SK-N-SH (cell line): Measurements from ENCODE around the gene RAB27B. TPM values are rescaled to one million over a fixed set of nuclear protein-coding genes. Genes with fewer than 3 reads are reported as not detected.

ENCODE experiments used
- CTCF ChIA-PET: fragments of 300-600, 350-600 bp; formaldehyde crosslinking; extraction: SDS; loops from one replicate; lab custom pipeline; 2021; lab: Yijun Ruan, JAX
- POLR2A ChIA-PET: fragments of 350-600 bp; sonication (Branson Sonifier 250); formaldehyde crosslinking; extraction: SDS; loops from one replicate; lab custom pipeline; 2020; ENCODE audit warnings: antibody characterized with exemption, inconsistent platforms; lab: Yijun Ruan, JAX
- DNase-seq: peaks from one replicate; pipeline ENCODE4 v3.0.0; 2012
- H2AFZ ChIP-seq: fragments of 200-600 bp; sonication (generic); 2 replicates; pipeline ENCODE4 v1.8.1; 2016; ENCODE audit warnings: antibody characterized with exemption, mild to moderate bottlenecking, low read depth
- H3F3A ChIP-seq: fragments of 200-600 bp; sonication (generic); replicated peaks from 2 replicates; pipeline ENCODE3; 2016; ENCODE audit warnings: antibody characterized with exemption, mild to moderate bottlenecking; ENCODE audit not compliant: insufficient read depth
- H3K27ac ChIP-seq, 2 experiments: fragments of 200-500 bp in 1 of 2; fragments of 200-600 bp in 1 of 2; sonication (Bioruptor generic) in 1 of 2; sonication (generic), shearing (Covaris generic) in 1 of 2; 2 replicates each; pipeline versions ENCODE4 v1.5.1 to v1.6.1; 2014 to 2016; ENCODE audit warnings: low read depth in 2 of 2, inconsistent platforms in 1 of 2, low read length in 1 of 2, mild to moderate bottlenecking in 1 of 2, mixed read lengths in 1 of 2
- H3K27me3 ChIP-seq: fragments of 200-600 bp; sonication (generic), shearing (Covaris generic); 2 replicates; pipeline ENCODE4 v1.6.1; 2016; ENCODE audit warnings: mixed run types; ENCODE audit not compliant: insufficient read depth
- H3K36me3 ChIP-seq, 2 experiments: fragments of 200-500 bp in 1 of 2; fragments of 200-600 bp in 1 of 2; sonication (Bioruptor generic) in 1 of 2; sonication (generic) in 1 of 2; replicated peaks in 1 of 2; 2 replicates each; pipeline versions ENCODE3 to v1.5.1; 2014 to 2016; ENCODE audit warnings: low read length in 1 of 2, mild to moderate bottlenecking in 1 of 2; ENCODE audit not compliant: insufficient read depth in 2 of 2, control insufficient read depth in 1 of 2
- H3K4me1 ChIP-seq, 2 experiments: fragments of 200-500 bp in 1 of 2; fragments of 200-600 bp in 1 of 2; sonication (Bioruptor generic) in 1 of 2; sonication (generic), shearing (Covaris generic) in 1 of 2; 2 replicates each; pipeline versions ENCODE4 v1.5.1 to v1.6.1; 2014 to 2016; ENCODE audit warnings: low read depth in 1 of 2, low read length in 1 of 2, mixed run types in 1 of 2; ENCODE audit not compliant: insufficient read depth in 2 of 2, control insufficient read depth in 1 of 2
- H3K4me2 ChIP-seq: fragments of 200-600 bp; sonication (generic), shearing (Covaris generic); 2 replicates; pipeline ENCODE4 v1.6.1; 2017; ENCODE audit warnings: mixed run types
- H3K4me3 ChIP-seq, 2 experiments: fragments of 200-500 bp in 1 of 2; fragments of 200-600 bp in 1 of 2; sonication (Bioruptor generic) in 1 of 2; sonication (generic), shearing (Covaris generic) in 1 of 2; 2 replicates each; pipeline versions ENCODE4 v1.5.1 to v1.8.1; 2014 to 2016; ENCODE audit warnings: low read depth in 2 of 2, inconsistent platforms in 1 of 2, low read length in 1 of 2, mild to moderate bottlenecking in 1 of 2, mixed read lengths in 1 of 2, moderate library complexity in 1 of 2
- H3K79me2 ChIP-seq: fragments of 200-600 bp; sonication (generic); 2 replicates; pipeline ENCODE4 v1.8.1; 2017; ENCODE audit warnings: mild to moderate bottlenecking; ENCODE audit not compliant: insufficient read depth
- H3K9ac ChIP-seq: fragments of 200-600 bp; sonication (generic); 2 replicates; pipeline ENCODE4 v1.6.1; 2017; ENCODE audit warnings: mixed run types
- H3K9me2 ChIP-seq: fragments of 200-600 bp; sonication (generic); 2 replicates; pipeline ENCODE4 v1.6.1; 2017; ENCODE audit warnings: mixed run types
- H3K9me3 ChIP-seq: fragments of 200-600 bp; sonication (generic); 2 replicates; pipeline ENCODE4 v1.6.1; 2017; ENCODE audit warnings: mixed run types, mild to moderate bottlenecking, moderate library complexity
- H4K20me1 ChIP-seq: fragments of 200-600 bp; sonication (generic); 2 replicates; pipeline ENCODE4 v1.6.1; 2017; ENCODE audit warnings: mild to moderate bottlenecking, mixed run types; ENCODE audit not compliant: insufficient read depth
- EP300 ChIP-seq, 2 experiments: IDR thresholded peaks; 2 replicates each; pipeline versions ENCODE4 v1.4.0 to v1.6.1; 2012; ENCODE audit warnings: borderline replicate concordance in 1 of 2, low read depth in 1 of 2, low read length in 1 of 2
- GABPA ChIP-seq: IDR thresholded peaks from 2 replicates; pipeline ENCODE4 v1.4.0; 2012; ENCODE audit warnings: low read depth, mild to moderate bottlenecking
- GATA2 ChIP-seq: sonication (generic); formaldehyde crosslinking; IDR thresholded peaks from 2 replicates; pipeline ENCODE4 v1.5.0; 2020; ENCODE audit warnings: mild to moderate bottlenecking, missing genetic modification reagents
- MAX ChIP-seq: IDR thresholded peaks from 2 replicates; pipeline ENCODE4 v1.4.0; 2012; ENCODE audit warnings: low read depth
- NRF1 ChIP-seq: IDR thresholded peaks from 2 replicates; pipeline ENCODE4 v1.6.1; 2012; ENCODE audit warnings: low read depth, mild to moderate bottlenecking, low read length
- PBX3 ChIP-seq: IDR thresholded peaks from 2 replicates; pipeline ENCODE4; 2012
- POLR2AphosphoS5 ChIP-seq: IDR thresholded peaks from 2 replicates; pipeline ENCODE4 v1.6.1; 2012; ENCODE audit warnings: low read depth, low read length
- RAD21 ChIP-seq: IDR thresholded peaks from 2 replicates; pipeline ENCODE4 v1.6.1; 2012; ENCODE audit warnings: mild to moderate bottlenecking, low read length
- RCOR1 ChIP-seq: fragments of 150-350 bp; IDR thresholded peaks from 2 replicates; pipeline ENCODE4 v1.6.1; 2017; ENCODE audit warnings: antibody characterized with exemption, low read length
- REST ChIP-seq: IDR thresholded peaks from 2 replicates; pipeline ENCODE4 v1.6.1; 2012; ENCODE audit warnings: mild to moderate bottlenecking, low read depth, low read length, moderate library complexity
- RXRA ChIP-seq: IDR thresholded peaks from 2 replicates; pipeline ENCODE4 v1.4.0; 2012; ENCODE audit warnings: low read depth, mild to moderate bottlenecking, borderline replicate concordance
- TAF1 ChIP-seq: IDR thresholded peaks from 2 replicates; pipeline ENCODE4 v1.6.1; 2012; ENCODE audit warnings: low read depth, mild to moderate bottlenecking, low read length, moderate library complexity, borderline replicate concordance
- TCF12 ChIP-seq: IDR thresholded peaks from 2 replicates; pipeline ENCODE4 v1.4.0; 2012
- USF1 ChIP-seq: IDR thresholded peaks from 2 replicates; pipeline ENCODE4 v1.4.0; 2012; ENCODE audit warnings: low read depth, borderline replicate concordance
- WGBS: methylation state at CpG from one replicate; pipeline ENCODE4 v1.1.6; 2017; ENCODE audit warnings: low lambda C conversion rate; 5-methylcytosine and 5-hydroxymethylcytosine counted together
- polyA plus RNA-seq, 3 experiments: library from polyadenylated mRNA; depleted of rRNA; stranded (reverse); fragments of >200 nt; gene quantifications; 2 replicates each; pipeline ENCODE4 v1.2.3, GENCODE V29; 2012

RAB27B gene
- polyA plus RNA-seq, 1 of the 3 experiments (the other 2 are of a cell fraction) = 0.56 TPM

GRCh38 chr18:54928236-54928635 lies 100.0 kb downstream of the RAB27B start:
- Histone ChIP-seq H3K27ac (no peak overlapping the region), H3K36me3 (no peaks in the 10 kb centered on the region), H3K4me1 (0 out of 4 replicates have a peak, but pooled peaks cover 0 to 4% of the 10 kb centered on the region in 2 experiments), H3K27me3 (no peaks in the 10 kb centered on the region), H3K9me3 (no peaks in the 10 kb centered on the region), H3K4me2 (no peak overlapping the region), H3F3A (no peaks in the 10 kb centered on the region), H3K79me2 (no peaks in the 10 kb centered on the region), H3K9me2 (no peaks in the 10 kb centered on the region), H2AFZ (no peak overlapping the region), H3K9ac (no peak overlapping the region), H4K20me1 (no peaks in the 10 kb centered on the region), H3K4me3 (no peak overlapping the region)
- 76% methylated on average over 2 of the region's 2 CpGs for WGBS
- POLR2A ChIA-PET = no interaction called here
- DNase-seq = no peak
- CTCF ChIA-PET = no interaction called here
- TF ChIP-seq REST (no peak), TCF12 (no peak), RCOR1 (no peak), RAD21 (no peak), NRF1 (no peak), MAX (no peak), PBX3 (no peak), USF1 (no peak), TAF1 (no peak), POLR2AphosphoS5 (no peak), EP300 (IDR thresholded peaks at IDR 0.05; ENCODE audit: borderline replicate concordance in 1 of 2, low read depth in 1 of 2, low read length in 1 of 2) (no peak), GABPA (no peak), RXRA (no peak), GATA2 (CRISPR knock-in tag) (no peak)
